NCI-H1694 (cell line): ENCODE measurements around the gene ACTR2.
"Not testable (repeated sequence)": the region's sequence is repeated elsewhere in the genome, so short reads cannot be mapped to it uniquely, and the experiment has no call there.

Source experiments
- DNase-seq: peaks from one replicate; lab custom pipeline; 2025; lab: John Stamatoyannopoulos, UW

The ACTR2 gene

DNA sequence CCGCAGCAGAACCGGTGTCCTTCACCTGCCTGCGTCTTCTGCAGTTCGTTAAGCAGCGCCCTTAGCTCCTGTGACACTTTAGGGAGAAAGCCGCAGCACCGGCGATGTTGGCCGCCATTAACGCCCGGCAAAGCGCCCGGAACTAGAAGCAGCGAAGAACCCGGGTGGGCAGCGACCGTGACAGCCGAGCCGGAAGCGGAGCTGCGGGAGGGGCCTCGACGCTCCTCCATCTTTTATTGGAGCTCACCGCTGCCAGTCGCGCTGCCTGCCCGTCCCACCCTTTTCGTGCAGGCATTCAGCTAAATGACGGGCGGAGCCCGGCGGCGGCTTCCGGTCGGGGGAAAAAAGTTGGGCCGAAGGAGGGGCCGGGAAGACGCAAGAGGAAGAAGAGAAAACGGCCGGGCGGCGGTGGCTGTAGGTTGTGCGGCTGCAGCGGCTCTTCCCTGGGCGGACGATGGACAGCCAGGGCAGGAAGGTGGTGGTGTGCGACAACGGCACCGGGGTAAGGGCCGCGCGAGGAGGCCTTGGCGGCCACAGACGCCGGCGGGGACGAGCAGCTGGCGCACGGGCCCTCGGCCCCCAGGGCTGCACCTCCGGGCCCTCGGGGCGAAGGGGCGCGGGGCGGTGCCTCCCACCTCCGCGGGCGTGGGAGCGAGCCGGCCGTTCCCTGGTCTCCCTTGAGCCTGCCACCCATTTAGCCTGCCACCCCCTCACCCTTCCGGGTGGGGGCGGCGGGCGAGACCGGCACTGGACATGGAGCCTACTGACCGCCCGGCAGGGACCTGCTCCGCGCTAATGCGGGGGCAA is at the start of gene ACTR2:
ACTR2 (plus strand) TSS at position 376 of the 807 bp plus-strand sequence; CDS start at position 455, 79 bp downstream.
- peak; percentile 94 for DNase-seq

DNA sequence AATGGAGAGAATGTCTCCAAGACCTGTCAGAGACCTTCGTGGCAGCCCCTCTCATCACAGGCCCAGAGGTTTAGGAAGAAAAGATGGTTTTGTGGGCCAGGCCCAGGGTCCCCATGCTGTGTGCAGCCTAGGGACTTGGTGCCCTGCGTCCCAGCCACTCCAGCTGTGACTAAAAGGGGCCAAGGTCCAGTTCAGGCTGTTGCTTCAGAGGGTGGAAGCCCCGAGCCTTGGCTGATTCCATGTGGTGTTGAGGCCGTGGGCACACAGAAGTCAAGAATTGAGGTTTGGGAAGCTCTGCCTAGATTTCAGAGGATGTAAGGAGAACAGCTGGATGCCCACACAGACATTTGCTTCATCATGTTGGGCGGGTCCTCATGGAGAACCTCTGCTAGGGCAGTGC is 45.1 kb upstream of the ACTR2 start:
- no peak for DNase-seq

DNA sequence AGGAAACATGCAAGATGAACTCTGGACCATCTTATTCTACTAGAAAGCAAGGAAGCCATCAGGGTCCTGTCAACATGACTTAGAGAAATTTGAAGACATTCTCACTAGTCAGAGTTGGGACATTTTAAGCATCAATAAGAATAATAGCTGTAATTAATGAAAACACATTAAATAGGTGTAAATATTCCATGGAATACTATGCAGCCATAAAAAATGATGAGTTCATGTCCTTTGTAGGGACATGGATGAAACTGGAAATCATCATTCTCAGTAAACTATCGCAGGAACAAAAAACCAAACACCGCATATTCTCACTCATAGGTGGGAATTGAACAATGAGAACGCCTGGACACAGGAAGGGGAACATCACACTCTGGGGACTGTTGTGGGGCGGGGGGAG is 44.2 kb upstream of the ACTR2 start:
- not testable (repeated sequence) for DNase-seq

DNA sequence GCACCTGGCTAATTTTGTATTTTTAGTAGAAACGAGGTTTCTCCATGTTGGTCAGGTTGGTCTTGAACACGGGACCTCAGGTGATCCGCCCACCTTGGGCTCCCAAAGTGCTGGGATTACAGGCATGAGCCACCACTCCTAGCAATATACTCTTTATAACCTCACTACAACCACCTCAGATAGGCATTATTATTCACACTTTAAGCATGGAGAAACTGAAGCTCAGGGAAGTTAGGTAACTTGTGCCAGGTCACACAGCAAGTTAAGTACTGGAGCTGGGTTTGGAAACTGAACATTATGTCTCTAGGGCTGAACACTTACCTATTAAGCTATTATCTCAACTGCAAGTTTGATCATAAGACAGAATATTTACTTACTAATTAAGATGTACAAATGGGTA is 42.6 kb upstream of the ACTR2 start:
- no peak for DNase-seq

DNA sequence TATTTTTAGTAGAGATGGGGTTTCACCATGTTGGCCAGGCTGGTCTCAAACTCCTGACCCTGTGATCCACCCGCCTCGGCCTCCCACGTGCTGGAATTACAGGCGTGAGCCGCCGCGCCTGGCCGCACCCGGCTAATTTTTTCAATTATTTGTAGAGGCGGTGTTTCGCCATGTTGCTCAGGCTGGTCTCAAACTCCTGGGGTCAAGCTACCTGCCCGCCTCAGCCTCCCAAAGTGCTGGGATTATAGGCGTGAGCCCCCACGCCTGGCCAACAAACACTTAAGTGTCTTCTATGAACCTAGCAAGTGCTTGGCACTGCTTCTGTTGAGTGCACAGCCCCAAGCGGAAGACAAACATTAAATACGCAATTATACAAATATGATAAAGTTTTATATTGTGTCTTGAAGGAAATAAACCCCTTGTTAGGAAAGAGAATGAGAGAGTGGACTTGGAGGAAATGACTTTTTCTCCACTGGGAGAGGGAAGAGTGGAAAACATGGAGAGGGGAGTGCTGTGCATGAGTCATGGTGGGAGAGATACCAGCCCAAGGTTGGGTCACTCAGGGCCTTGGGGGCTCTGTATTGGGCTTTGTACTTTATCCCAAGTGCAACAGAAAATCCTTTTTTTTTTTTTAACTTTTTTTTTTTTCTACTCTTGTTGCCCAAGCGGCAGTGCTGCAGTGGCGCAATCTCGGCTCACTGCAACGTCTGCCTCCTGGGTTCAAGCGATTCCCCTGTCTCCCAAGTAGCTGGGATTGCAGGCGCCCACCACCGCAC is 41.4 kb upstream of the ACTR2 start:
- DNase-seq: no peak

DNA sequence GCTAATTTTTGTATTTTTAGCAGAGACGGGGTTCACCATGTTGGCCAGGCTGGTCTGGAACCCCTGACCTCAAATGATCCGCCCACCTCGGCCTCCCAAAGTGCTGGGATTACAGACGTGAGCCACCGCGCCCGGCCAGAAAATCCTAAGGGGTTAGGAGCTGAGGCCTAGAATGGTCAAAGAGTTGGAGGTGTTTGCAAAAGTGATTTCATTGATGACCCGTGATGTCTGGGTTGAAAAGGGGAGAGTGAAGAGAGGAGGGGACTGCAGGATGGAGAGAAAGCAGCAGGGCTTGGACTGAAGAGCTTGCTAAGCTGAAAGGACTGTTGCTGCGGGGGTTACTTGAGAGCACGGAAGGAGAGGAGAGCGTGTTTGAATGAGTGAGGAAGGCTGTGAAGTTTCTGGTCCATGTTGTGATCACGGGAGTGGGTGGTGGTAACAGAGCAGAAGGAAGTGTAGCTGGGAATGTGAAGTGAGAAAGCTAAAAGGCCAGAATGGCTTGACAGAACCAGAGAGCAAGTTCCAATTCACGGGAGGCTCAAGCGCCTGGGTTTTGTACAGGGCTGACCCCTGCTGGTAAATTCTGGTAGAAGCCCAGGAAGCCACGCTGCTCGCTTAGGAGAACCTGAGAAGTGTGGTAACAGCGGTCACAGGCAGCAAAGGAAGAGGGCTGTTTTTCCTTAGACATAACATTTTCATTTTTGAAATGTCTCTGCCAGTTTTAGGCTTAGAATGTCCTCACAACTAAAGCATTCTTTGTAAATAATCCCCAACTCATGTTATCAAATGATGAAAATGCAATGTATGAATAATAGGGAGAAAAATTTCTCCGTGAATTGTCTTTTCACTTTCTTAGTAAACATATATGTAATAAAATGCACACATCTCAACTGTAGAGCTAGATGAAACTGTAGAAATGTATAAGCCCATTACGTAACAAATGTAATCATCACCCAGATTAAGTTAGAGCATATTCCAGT is 40.5 kb upstream of the ACTR2 start:
- peak; percentile 72 for DNase-seq

DNA sequence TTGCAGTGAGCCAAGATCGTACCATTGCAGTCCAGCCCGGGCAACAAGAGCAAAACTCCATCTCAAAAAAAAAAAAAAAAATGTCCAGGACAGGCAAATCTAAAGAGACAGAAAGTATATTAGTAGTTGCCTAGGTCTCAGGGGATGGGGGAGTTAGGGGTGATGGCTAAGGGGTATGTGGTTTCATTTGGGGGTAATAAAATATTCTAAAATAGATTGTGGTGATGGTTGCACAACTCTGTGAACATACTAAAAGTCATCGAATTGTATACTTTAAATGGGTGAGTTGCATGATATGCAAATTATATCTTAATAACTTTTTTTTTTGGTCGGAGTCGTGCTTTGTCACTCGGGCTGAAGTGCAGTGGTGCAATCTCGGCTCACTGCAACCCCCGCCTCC is 34.2 kb upstream of the ACTR2 start:
- DNase-seq: no peak

DNA sequence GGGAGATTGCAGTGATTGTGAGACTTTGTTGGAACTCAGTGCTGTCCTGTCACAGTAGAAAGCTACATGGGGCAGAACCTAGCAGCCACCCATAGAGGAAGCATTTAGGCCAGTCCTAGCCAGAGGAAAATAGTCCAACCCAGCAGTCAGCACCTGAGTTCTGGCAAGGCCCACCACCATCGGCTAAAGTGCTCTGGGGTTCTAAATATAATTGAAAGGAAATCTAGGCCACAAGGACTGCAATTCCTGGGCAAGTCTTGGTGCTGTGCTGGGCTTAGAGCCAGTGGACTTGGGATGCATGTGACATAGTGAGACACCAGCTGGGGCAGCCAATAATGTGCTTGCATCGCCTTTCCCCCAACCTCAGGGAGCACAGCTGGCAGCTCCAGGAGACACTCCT is 28.9 kb upstream of the ACTR2 start:
- DNase-seq: no peak

DNA sequence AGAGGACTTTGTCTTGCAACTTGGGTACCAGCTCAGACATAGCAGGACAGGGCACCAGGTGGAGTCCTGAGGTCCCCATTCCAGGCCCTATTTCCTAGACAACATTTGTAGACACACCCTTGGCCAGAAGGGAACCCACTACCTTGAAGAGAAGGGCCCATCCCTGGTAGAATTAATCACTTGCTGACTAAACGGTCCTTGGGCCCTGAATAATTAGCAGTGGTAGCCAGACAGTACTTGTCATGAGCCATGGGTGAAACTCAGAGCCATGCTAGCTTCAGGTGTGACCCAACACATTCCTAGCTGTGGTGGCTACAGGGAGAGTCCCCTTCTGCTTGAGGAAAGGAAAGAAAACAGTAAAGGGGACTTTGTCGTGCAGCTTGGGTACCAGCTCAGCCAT is 28.5 kb upstream of the ACTR2 start:
- DNase-seq: no peak

DNA sequence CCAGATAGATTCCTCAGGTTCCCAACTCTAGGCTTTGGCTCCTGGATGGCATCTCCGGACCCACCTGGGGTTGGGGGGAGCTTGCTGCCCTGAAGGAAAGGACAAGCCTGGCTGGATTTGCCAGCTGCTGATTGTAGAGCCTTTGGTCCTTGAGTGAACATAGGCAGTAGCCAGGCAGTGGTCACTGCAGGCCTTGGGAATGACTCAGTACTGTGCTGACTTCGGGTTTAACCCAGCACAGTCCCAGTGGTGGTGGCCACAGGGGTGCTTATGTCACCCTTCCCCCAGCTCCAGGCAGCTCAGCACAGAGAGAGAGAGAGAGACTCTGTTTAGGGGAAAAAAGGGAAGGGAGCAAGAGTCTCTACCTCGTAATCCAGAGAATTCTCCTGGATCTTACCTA is 27.7 kb upstream of the ACTR2 start:
- no peak for DNase-seq

DNA sequence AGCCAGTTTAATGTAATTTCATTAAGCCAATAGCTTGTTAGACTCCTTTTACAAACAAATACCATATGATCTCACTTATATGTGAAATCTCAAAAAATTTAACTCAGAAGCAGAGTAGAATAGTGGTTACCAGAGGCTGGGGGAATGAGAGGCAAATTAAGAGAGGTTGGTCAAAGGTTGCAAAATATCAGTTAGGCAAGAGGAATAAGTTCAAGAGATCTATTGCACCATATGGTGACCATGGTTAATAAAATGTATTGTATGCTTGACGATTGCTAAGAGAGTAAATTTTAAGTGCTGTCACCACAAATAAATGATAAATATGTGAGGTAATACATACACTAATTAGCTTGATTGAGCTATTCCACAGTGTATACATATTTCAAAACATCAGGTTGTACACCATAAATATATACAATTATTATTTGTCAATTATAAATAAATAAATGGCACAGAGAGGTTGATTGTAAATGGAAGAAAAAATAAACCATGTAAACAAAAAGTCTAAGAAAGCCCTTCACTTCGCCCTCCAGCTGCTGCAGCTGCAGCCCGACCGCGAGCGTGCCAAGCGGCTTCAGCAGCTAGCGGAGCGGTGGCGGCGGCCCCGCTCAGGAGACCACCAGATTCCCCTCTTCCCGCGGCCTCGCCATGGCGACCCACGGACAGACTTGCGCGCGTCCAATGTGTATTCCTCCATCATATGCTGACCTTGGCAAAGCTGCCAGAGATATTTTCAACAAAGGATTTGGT is 23.0 kb upstream of the ACTR2 start:
- no peak for DNase-seq

DNA sequence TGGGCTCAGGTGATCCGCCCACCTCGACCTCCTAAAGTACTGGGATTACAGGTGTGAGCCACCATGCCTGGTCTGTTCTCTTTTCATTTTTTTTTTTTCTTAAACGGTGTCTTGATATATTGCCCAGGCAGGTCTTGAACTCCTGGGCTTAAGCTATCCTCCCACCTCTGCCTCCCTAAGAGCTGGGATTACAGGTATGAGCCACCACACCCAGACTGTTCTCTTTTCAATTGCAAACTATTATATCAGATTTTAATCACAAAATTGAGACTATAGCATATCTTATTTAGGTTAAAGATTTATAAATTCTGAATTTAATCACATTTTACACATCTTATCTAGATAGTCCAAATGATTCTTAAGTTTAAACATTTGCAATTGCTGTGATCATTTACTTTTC is 15.5 kb upstream of the ACTR2 start:
- no peak for DNase-seq

DNA sequence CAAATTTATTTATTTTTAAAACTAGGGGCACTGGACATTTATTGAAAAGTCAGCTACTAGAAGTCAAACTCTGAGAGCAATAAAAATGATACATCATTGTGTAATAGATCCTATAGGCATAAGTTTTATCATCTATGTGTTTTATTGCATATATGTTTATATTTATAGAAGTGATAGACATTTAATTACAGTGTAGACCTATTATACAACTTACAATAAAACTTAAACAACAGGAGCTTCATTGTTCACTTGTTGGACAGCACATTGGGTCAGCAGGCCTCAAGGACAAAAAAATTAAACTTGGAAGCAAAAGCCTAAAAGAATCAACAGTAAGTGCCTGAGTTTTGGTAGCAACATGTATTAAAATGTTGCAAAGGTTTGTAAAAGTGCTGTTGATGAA is 15.0 kb upstream of the ACTR2 start:
- DNase-seq: no peak

DNA sequence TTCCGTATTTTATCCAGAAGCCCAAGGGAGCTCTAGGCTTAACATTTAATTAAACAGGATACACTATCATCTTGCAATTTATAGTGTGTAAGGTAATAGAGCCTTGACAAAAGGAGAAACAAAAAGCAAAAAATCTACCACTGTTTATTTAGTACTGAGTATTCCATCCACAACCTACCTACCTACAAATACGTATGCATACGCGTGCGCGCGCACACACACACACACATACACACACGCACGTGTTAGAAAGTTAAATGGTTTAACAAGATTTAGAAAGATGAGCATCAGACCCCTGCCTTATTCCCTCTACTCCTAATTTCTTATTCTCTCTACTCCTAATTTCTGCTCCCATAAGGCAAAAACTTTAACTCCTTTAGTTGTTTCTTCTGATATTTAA is 14.6 kb upstream of the ACTR2 start:
- no peak for DNase-seq

DNA sequence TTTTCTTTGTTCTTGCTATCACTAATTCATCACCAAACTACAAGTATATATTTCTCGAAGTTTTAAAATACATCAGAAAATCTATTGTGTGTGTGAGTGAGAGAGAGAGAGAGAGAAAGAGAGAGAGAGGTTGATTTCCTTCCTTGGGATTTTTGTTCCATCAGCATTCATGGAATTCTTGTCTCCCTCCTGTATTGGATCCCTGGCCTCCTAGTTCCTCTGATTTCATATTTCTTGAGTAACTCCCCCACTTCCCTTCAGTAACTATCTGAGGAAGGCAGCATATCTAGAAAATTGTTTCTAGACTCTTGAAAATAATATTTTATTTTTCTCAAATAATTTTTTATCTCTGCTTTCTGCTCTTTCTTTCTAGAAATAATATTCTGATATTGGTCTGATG is 13.3 kb upstream of the ACTR2 start:
- DNase-seq: no peak

DNA sequence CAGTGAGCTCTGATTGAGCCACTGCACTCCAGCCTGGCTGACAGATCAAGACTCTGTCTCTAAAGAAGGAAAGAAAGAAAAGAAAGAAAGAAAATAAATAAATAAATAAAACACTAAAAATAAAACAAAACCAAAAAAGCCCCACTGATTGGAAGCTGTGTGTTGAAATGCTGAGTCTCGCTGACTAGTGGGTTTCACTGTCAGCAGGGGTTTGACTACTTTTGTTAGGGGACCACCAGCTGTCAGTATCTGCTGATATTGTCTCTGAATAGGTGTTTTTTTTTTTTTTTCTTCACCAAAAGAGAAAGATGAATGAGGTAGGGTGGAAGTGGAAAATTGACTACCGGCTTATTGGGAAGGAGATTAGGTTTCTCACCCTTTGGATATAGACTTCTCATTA is 12.8 kb upstream of the ACTR2 start:
- no peak for DNase-seq

DNA sequence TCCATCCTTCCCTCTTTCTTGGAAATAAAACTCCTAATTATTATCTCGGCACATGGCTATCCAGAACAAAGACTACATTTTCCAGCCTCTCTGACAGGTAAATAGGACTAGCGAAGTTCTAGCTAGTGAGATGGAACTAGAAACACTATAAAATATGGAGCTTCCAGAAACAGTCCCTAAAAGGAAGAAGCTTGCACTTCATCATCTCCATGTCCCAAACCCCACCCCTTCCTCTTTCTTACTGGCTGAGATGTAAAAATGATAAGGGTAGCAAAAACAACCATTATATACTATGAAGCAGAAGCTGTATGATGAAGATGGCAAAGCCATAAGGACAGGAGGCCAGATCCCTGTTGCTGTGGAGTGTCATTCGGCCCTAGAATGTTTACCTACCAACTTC is 11.7 kb upstream of the ACTR2 start:
- no peak for DNase-seq

DNA sequence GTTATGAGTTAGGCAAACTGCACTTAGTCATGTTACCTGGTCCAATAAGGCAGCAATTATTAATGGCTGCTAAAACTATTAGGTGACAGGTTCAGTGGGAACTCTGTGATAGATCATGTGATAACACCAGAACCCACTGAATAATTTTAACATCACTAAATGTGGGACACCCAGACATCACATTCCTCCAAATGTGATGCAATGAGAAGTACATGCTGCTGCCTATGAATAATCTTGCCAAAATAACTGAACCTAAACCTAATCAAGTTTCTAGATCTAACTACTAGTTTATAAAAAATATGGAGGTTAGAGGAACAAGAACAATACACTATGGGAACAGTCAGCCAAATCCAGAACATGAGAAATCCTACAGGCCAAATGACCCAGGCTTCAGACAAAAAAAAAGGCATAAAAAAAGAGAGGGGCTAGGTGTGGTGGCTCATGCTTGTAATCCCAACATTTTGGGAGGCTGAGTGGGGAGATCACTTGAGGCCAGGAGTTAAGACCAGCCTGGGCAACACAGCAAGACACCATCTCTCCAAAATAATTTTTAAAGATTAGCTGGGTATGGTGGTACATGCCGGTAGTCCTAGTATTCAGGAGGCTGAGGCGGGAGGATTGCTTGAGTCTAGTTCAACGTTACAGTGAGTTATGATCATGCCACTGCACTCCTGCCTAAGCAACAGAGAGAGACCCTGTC is 7.0 kb upstream of the ACTR2 start:
- no peak for DNase-seq

DNA sequence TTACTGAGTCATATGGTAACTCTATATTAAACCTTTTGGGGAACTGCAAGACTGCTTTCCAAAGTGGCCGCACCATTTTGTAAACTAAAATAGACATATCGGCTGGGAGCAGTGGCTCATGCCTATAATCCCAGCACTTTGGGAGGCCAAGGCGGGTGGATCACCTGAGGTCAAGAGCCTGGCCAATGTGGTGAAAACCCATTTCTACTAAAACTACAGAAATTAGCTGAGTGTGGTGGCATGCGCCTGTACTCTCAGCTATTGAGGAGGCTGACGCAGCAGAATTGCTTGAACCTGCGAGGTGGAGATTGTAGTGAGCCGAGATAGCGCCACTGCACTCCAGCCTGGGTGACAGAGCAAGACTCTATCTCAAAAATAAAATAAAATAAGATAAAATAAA is 6.4 kb upstream of the ACTR2 start:
- not testable (repeated sequence) for DNase-seq

DNA sequence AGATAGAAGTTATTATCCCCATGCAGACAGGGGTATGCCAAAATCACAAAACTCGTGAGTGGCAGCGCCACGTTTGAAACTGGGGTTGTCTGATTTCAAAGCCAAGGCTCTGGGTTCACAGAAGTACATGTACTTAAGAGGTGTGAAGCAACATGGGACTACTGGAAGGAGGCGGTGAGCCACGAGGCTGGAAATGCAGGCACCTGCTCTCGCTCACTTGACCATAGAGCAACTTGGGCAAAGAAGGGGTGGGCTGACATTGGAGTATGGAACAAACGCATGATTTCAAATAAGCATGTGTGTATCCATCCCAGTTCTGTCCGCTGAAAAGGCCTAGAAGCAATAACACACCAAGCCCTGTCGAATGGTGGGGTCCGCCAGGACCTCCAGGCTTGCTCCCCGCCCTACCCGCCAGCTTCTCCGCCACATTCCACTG is 593 bp upstream of the ACTR2 start:
- DNase-seq: peak; percentile 2

DNA sequence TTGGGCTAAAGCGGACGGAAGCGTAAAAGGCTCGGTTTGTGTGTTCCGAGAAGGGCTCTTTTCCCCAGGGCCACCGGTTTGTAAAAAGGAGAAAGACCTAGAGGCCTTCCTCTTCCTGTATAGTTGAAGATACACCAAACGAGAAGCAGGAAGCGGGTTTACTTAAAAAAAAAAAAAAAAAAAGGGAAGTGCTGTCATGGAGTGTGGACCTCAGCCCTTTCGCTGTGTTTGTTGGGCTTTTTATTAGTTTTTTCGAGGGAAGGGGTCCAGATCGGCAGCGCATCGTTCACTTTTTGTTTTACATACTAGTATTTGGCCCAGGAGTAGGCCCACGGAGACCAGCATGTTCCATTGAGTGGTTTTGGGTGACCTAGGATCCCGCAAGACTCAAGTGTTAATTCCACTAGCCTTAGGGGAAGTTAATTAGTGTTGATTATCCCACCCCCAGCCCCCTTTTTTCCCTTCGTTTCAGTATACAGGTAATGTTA is 676 bp downstream of the ACTR2 start:
- peak; percentile 18 for DNase-seq
